AG04449 (cell line): Measurements from ENCODE around the gene CD86.

Source experiments
- CTCF ChIA-PET: fragments of 350-600 bp; formaldehyde crosslinking; extraction: SDS; loops from one replicate; lab custom pipeline; 2021; ENCODE audit warnings: antibody characterized with exemption; lab: Yijun Ruan, JAX
- POLR2A ChIA-PET: fragments of 400-600, 350-600 bp; formaldehyde crosslinking; extraction: SDS; loops from one replicate; lab custom pipeline; 2020; ENCODE audit warnings: antibody characterized with exemption, inconsistent platforms; lab: Yijun Ruan, JAX
- DNase-seq: peaks from one replicate; pipeline ENCODE4 v3.0.0-alpha.2; 2010; ENCODE audit warnings: low read depth, low spot score
- H3K4me3 ChIP-seq: 2 replicates; pipeline ENCODE4 v1.5.1; 2011; ENCODE audit warnings: low read depth, mild to moderate bottlenecking, control low read depth, low read length
- CTCF ChIP-seq: IDR thresholded peaks from one replicate; pipeline ENCODE4 v1.5.1; 2011; ENCODE audit warnings: mild to moderate bottlenecking, moderate library complexity, low read length, control low read depth, inconsistent platforms; ENCODE audit not compliant: insufficient read depth; ENCODE audit errors: missing control alignments

Gene CD86

GRCh38 chr3:122100591-122101463 is 45.7 kb downstream of the CD86 start:
- TF ChIP-seq CTCF, result no peak
- DNase-seq, result no peak
- POLR2A ChIA-PET, result no interaction called here
- CTCF ChIA-PET, result interaction anchor here (1.2 to 4.1 kb wide), 7 partner anchors 10 to 316 kb away, joined by 3 to 19 read pairs (median 4); partner anchors contain the start of gene WDR5B
- H3K4me3 ChIP-seq, result no peak overlapping the region

GRCh38 chr3:122101646-122102045 is 46.5 kb downstream of the CD86 start:
- ChIA-PET CTCF (interaction anchor here (1.2 to 4.1 kb wide), 6 partner anchors 9 to 315 kb away, joined by 3 to 19 read pairs (median 8); partner anchors contain the start of gene WDR5B), POLR2A (no interaction called here)
- H3K4me3 ChIP-seq, result no peak overlapping the region
- DNase-seq, result no peak
- peak; percentile 14 for TF ChIP-seq CTCF

- ChIA-PET CTCF (interaction anchor here (1.0 to 4.1 kb wide), 6 partner anchors 9 to 314 kb away, joined by 3 to 19 read pairs (median 7); partner anchors contain the start of genes FAM162A and WDR5B), POLR2A (no interaction called here)
- H3K4me3 ChIP-seq, result no peak overlapping the region
- DNase-seq, result no peak
- TF ChIP-seq CTCF, result no peak
These were observed 47.2 kb downstream of the CD86 start for GRCh38 chr3:122102191-122102935.

DNA sequence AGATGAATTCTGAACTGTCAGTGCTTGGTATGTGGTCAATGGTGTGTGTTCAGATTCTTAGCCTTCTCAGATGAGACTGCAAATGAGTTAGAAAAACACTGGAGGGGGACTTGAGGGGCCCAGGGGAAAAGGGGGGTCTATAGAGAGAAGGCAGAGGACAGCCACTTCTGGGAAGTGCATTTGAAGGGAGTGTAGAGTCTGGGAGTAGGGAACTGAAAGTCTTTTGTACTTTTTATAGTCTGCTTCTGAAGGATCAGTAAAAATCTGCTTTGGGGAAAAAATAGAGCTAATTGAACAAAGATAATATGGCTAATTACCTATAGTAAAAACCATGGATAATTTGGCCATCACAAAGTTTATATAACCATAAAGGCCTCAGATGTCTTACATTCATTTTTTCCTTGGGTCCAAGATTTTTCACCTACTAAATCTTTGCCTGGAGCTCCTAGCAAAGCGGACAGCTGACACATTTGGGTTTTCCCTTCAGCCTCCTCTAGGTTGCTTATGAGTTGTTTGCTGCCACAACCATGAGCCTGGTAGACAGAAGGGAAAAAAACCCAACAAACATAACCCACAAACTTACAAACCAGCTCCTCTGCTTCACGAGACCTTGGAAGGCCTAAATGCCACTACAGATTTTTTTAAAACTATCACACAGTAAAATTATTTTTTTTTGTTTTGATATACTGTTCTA is 48.8 kb downstream of the CD86 start:
- no peak for TF ChIP-seq CTCF
- ChIA-PET POLR2A (no interaction called here), CTCF (interaction anchor here (4.1 kb wide), 1 partner anchor 155 kb away, joined by 19 read pairs; no protein-coding TSS in a partner anchor)
- DNase-seq, result no peak
- H3K4me3 ChIP-seq, result no peak overlapping the region

- ChIA-PET POLR2A (no interaction called here), CTCF (no interaction called here)
- H3K4me3 ChIP-seq, result no peak overlapping the region
- no peak for TF ChIP-seq CTCF
- DNase-seq, result no peak
These were observed 49.5 kb downstream of the CD86 start for GRCh38 chr3:122104515-122105194.
